K562 (cell line): Measurements from ENCODE around the gene GMPR. TPM values are rescaled to one million over a fixed set of nuclear protein-coding genes. Genes with fewer than 3 reads are reported as not detected.

Experiments used
- BRD9 ChIP-seq: fragments of 450-650 bp; IDR thresholded peaks from 2 replicates; pipeline ENCODE4 v1.6.1; 2018; ENCODE audit warnings: low read depth; ENCODE audit not compliant: partially characterized antibody
- DIDO1 ChIP-seq: fragments of 450-650 bp; IDR thresholded peaks from 2 replicates; pipeline ENCODE4 v1.6.1; 2016; ENCODE audit warnings: low read depth, missing biosample characterization, missing genetic modification characterization
- E2F8 ChIP-seq: fragments of 450-650 bp; IDR thresholded peaks from 2 replicates; pipeline ENCODE4 v1.7.1; 2018; ENCODE audit warnings: mild to moderate bottlenecking, low read depth; ENCODE audit not compliant: partially characterized antibody
- ESRRA ChIP-seq: fragments of 450-650 bp; IDR thresholded peaks from 2 replicates; pipeline ENCODE4 v1.6.1; 2014; ENCODE audit warnings: low read depth, mild to moderate bottlenecking, moderate library complexity, borderline replicate concordance
- KDM1A ChIP-seq, 2 experiments: fragments of 450-650 bp; IDR thresholded peaks; 2 replicates each; pipeline ENCODE4 v1.6.1; 2016; ENCODE audit warnings: mild to moderate bottlenecking in 2 of 2
- MTA1 ChIP-seq: fragments of 450-650 bp; IDR thresholded peaks from 2 replicates; pipeline ENCODE4 v1.6.1; 2017; ENCODE audit warnings: borderline replicate concordance
- RBM14 ChIP-seq: fragments of 200-400 bp; formaldehyde crosslinking; IDR thresholded peaks from 2 replicates; pipeline ENCODE4 v1.6.1; 2018; ENCODE audit warnings: low read depth, mild to moderate bottlenecking, low read length, moderate library complexity, borderline replicate concordance; ENCODE audit not compliant: insufficient read depth
- RCOR1 ChIP-seq, 2 experiments: IDR thresholded peaks; 2 replicates each; pipeline ENCODE4 v1.6.1; 2012; ENCODE audit warnings: low read depth in 2 of 2, low read length in 2 of 2, borderline replicate concordance in 1 of 2, improper control_type of control experiment in 1 of 2
- ZBTB8A ChIP-seq: fragments of 450-650 bp; IDR thresholded peaks from 2 replicates; pipeline ENCODE4 v1.6.1; 2018; ENCODE audit warnings: mild to moderate bottlenecking, moderate library complexity; ENCODE audit not compliant: partially characterized antibody
- ZNF407 ChIP-seq: fragments of 450-650 bp; IDR thresholded peaks from 2 replicates; pipeline ENCODE4 v1.6.1; 2016; ENCODE audit warnings: low read depth
- ZSCAN29 ChIP-seq: fragments of 450-650 bp; IDR thresholded peaks from 2 replicates; pipeline ENCODE4 v1.6.1; 2017
- polyA plus RNA-seq, 8 experiments: library from polyadenylated mRNA; depleted of rRNA in 4 of 8; stranded (reverse) in 5 of 8; unstranded in 3 of 8; fragments of >200 nt; fragmentation: Nextera tagmentation in 2 of 8; fragmentation: Illumina TruSeq in 1 of 8; extraction: Ambion mirVana in 2 of 8; extraction: Trizol in 1 of 8; gene quantifications; 2 replicates each; pipeline versions ENCODE4 v1.2.1 to v1.2.3, GENCODE V29; 2011 to 2014; ENCODE audit warnings: inconsistent platforms in 1 of 8, missing spikeins in 1 of 8
- total RNA-seq, 7 experiments: library from RNA; depleted of rRNA in 6 of 7; stranded (reverse); fragments of >200 nt in 6 of 7; fragmentation: Illumina TruSeq in 2 of 7; extraction: Trizol in 2 of 7; gene quantifications; 2 replicates each; pipeline versions ENCODE4 v1.2.1 to v1.2.3, GENCODE V29; 2011 to 2021; ENCODE audit warnings: low replicate concordance in 1 of 7

GMPR gene
- total and polyA plus RNA-seq, 9 of the 15 experiments (the other 6 are each of a cell fraction or from before 2014, with no cell fraction given) = 34.6 to 83.7 (median 49.8) TPM

GRCh38 chr6:16322666-16323312 lies 84.4 kb downstream of the GMPR start (continued):
- TF ChIP-seq ESRRA = peak; percentile 57; the same call in 1 of the 2 replicates
- TF ChIP-seq RCOR1 (IDR thresholded peaks at IDR 0.05; ENCODE audit: borderline replicate concordance in 1 of 2, low read depth in 2 of 2, low read length in 2 of 2) = no peak
- TF ChIP-seq KDM1A (IDR thresholded peaks at IDR 0.05) = no peak
- TF ChIP-seq ZNF407 = no peak
- TF ChIP-seq BRD9 = peak; percentile 79
- TF ChIP-seq ZBTB8A = no peak
- TF ChIP-seq ZSCAN29 = no peak
- TF ChIP-seq RBM14 = no peak
- no peak for TF ChIP-seq DIDO1 (tag)
- no peak for TF ChIP-seq E2F8
- TF ChIP-seq MTA1 = peak; percentile 68; the same call in 1 of the 2 replicates
